ENCODE data around the gene CLDN34. TPM values are rescaled to one million over a fixed set of nuclear protein-coding genes. Genes with fewer than 3 reads are reported as not detected.

Gene CLDN34
- total and polyA plus RNA-seq, 2 of the 13 experiments (the other 11 are each of a cell fraction or from before 2014, with no cell fraction given): not detected

DNA sequence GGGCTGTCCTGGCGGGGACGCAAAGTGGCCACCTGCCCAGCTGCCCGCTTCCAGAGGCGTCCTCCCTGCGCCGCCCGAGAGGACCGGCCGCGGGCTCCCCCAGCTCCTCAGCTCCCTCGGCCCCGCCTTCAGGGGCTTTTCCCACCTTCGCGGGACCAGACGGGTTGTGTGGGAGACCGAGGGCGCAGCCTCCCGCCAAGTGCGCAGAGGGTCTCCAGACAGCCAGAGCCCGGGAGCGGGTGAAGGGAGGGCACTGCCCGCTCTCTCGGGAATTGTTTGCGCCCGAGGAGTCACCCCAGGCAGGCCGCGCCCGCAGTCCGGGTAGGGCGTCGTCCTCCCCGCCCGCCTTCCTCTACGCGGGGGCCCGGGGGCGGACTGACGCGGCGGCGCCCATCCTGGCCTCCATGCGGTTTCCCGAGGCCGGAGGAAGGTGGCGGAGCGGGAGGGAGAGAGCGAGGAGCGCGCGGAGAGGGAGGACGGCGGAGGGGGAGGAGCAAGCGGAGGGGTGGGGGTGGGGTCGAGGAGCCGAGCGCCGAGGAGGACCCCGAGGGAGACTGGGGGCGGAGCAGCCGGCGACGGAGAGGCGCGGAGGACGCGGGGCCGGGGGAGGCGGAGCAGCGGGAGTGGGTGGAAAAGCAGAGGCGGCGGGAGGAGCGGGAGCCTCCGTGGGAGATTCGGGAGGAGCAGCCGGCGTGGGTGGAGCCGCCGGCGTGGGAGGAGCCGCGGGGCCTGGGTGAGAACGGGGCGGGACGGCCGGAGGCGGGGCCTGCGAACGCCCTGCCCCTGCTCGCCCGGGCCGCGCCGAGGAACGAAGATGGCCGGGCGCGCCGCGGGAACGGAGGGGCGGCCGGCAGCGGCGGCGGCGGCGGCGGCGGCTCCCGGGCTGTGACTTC, 47.5 kb downstream of the CLDN34 start (continued):
- TF ChIP-seq, protein P1, sequence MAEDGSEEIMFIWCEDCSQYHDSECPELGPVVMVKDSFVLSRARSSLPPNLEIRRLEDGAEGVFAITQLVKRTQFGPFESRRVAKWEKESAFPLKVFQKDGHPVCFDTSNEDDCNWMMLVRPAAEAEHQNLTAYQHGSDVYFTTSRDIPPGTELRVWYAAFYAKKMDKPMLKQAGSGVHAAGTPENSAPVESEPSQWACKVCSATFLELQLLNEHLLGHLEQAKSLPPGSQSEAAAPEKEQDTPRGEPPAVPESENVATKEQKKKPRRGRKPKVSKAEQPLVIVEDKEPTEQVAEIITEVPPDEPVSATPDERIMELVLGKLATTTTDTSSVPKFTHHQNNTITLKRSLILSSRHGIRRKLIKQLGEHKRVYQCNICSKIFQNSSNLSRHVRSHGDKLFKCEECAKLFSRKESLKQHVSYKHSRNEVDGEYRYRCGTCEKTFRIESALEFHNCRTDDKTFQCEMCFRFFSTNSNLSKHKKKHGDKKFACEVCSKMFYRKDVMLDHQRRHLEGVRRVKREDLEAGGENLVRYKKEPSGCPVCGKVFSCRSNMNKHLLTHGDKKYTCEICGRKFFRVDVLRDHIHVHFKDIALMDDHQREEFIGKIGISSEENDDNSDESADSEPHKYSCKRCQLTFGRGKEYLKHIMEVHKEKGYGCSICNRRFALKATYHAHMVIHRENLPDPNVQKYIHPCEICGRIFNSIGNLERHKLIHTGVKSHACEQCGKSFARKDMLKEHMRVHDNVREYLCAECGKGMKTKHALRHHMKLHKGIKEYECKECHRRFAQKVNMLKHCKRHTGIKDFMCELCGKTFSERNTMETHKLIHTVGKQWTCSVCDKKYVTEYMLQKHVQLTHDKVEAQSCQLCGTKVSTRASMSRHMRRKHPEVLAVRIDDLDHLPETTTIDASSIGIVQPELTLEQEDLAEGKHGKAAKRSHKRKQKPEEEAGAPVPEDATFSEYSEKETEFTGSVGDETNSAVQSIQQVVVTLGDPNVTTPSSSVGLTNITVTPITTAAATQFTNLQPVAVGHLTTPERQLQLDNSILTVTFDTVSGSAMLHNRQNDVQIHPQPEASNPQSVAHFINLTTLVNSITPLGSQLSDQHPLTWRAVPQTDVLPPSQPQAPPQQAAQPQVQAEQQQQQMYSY (CRISPR knock-in tag; IDR thresholded peaks at IDR 0.05): no peak
- TF ChIP-seq, protein P2, sequence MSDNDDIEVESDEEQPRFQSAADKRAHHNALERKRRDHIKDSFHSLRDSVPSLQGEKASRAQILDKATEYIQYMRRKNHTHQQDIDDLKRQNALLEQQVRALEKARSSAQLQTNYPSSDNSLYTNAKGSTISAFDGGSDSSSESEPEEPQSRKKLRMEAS (IDR thresholded peaks at IDR 0.05): peak; percentile 81
- TF ChIP-seq MYNN (CRISPR knock-in tag; IDR thresholded peaks at IDR 0.05; ENCODE audit: low read depth) (no peak), CENPX (CRISPR knock-in tag; IDR thresholded peaks at IDR 0.05) (no peak), ZNF589 (CRISPR knock-in tag; conservative IDR thresholded peaks at IDR 0.05) (no peak), GATAD2A (CRISPR knock-in tag; IDR thresholded peaks at IDR 0.05) (peak; percentile 70), SAP130 (CRISPR knock-in tag; IDR thresholded peaks at IDR 0.05; ENCODE audit: low read depth) (peak; percentile 57), KLF9 (CRISPR knock-in tag; IDR thresholded peaks at IDR 0.05; ENCODE audit: low read depth) (no peak), ZNF235 (CRISPR knock-in tag; IDR thresholded peaks at IDR 0.05; ENCODE audit: borderline replicate concordance) (no peak), ZNF605 (CRISPR knock-in tag; IDR thresholded peaks at IDR 0.05) (0 out of 2 replicates have a peak, but pooled peaks have one; percentile 38), FOXM1 (CRISPR knock-in tag; IDR thresholded peaks at IDR 0.05) (no peak), NFKB2 (CRISPR knock-in tag; IDR thresholded peaks at IDR 0.05; ENCODE audit: borderline replicate concordance) (peak; percentile 43; the same call in 1 of the 2 replicates), MTF1 (CRISPR knock-in tag; IDR thresholded peaks at IDR 0.05) (no peak), ZNF670 (CRISPR knock-in tag; IDR thresholded peaks at IDR 0.05; ENCODE audit: borderline replicate concordance) (no peak), RFX5 (IDR thresholded peaks at IDR 0.05; ENCODE audit: low read depth, low read length) (no peak), ZNF577 (CRISPR knock-in tag; IDR thresholded peaks at IDR 0.05; ENCODE audit: borderline replicate concordance, low read depth) (no peak), RXRA (CRISPR knock-in tag; IDR thresholded peaks at IDR 0.05) (no peak)
- TF ChIP-seq, protein P3, sequence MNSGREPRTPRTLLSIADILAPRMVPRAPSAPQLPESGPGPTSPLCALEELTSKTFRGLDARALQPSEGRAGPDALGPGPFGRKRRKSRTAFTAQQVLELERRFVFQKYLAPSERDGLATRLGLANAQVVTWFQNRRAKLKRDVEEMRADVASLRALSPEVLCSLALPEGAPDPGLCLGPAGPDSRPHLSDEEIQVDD (CRISPR knock-in tag; IDR thresholded peaks at IDR 0.05; ENCODE audit: borderline replicate concordance): no peak
- TF ChIP-seq, protein P4, sequence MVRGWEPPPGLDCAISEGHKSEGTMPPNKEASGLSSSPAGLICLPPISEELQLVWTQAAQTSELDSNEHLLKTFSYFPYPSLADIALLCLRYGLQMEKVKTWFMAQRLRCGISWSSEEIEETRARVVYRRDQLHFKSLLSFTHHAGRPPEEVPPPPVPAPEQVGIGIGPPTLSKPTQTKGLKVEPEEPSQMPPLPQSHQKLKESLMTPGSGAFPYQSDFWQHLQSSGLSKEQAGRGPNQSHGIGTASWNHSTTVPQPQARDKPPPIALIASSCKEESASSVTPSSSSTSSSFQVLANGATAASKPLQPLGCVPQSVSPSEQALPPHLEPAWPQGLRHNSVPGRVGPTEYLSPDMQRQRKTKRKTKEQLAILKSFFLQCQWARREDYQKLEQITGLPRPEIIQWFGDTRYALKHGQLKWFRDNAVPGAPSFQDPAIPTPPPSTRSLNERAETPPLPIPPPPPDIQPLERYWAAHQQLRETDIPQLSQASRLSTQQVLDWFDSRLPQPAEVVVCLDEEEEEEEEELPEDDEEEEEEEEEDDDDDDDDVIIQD (CRISPR knock-in tag; IDR thresholded peaks at IDR 0.05; ENCODE audit: low read depth): no peak
- TF ChIP-seq, protein P5, sequence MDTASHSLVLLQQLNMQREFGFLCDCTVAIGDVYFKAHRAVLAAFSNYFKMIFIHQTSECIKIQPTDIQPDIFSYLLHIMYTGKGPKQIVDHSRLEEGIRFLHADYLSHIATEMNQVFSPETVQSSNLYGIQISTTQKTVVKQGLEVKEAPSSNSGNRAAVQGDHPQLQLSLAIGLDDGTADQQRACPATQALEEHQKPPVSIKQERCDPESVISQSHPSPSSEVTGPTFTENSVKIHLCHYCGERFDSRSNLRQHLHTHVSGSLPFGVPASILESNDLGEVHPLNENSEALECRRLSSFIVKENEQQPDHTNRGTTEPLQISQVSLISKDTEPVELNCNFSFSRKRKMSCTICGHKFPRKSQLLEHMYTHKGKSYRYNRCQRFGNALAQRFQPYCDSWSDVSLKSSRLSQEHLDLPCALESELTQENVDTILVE (CRISPR knock-in tag; IDR thresholded peaks at IDR 0.05): no peak
- TF ChIP-seq, protein P6, sequence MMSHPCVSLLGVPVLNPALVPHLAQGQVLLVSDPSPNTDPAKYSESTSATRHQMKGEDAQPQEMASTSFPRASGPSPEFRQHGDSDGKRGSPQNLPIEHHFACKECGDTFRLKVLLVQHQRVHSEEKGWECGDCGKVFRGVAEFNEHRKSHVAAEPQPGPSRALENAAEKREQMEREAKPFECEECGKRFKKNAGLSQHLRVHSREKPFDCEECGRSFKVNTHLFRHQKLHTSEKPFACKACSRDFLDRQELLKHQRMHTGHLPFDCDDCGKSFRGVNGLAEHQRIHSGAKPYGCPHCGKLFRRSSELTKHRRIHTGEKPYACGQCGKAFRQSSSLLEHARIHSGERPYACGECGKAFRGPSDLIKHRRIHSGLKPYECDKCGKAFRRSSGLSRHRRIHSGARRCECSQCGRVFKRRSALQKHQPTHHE (CRISPR knock-in tag; IDR thresholded peaks at IDR 0.05; ENCODE audit: borderline replicate concordance): no peak
